ENCODE data around the gene SLC2A9. TPM values are rescaled to one million over a fixed set of nuclear protein-coding genes. Genes with fewer than 3 reads are reported as not detected.

Gene SLC2A9
- total and polyA plus RNA-seq, 2 of the 8 experiments (the other 6 are each of a cell fraction or from before 2014, with no cell fraction given) = 0.20 to 0.26 TPM

- Histone ChIP-seq H4K8ac (ENCODE audit: extremely low read depth, insufficient read depth, low read length) (no peak overlapping the region), H3K14ac (ENCODE audit: insufficient read length) (no peak overlapping the region), H2AK5ac (ENCODE audit: low read depth, low read length) (no peak overlapping the region), H3K23ac (ENCODE audit: insufficient read length) (no peak overlapping the region), H3K79me2 (ENCODE audit: control insufficient read depth in 1 of 2, insufficient read depth in 2 of 2, low read length in 2 of 2) (no peaks in the 10 kb centered on the region), H2BK15ac (ENCODE audit: low read length) (no peak overlapping the region), H2AFZ (ENCODE audit: low read length) (no peak overlapping the region), H3K9ac (replicated peaks in 1 of 4; ENCODE audit: extremely low read depth in 1 of 4, low read depth in 3 of 4, low read length in 3 of 4) (no peak overlapping the region), H2BK20ac (ENCODE audit: low read length) (no peak overlapping the region), H3K56ac (replicated peaks; ENCODE audit: insufficient read length, low read depth, low read length) (no peak overlapping the region), H3K27ac (ENCODE audit: low read depth, low read length) (no peak overlapping the region), H3K4me3 (ENCODE audit: extremely low read depth in 1 of 4, insufficient read depth in 2 of 4, low read depth in 3 of 4, low read length in 4 of 4) (no peak overlapping the region), H3K23me2 (ENCODE audit: low read depth, low read length) (no peaks in the 10 kb centered on the region), H2BK5ac (ENCODE audit: low read depth, low read length) (no peak overlapping the region), H3K4me2 (ENCODE audit: insufficient read depth in 1 of 2, low read depth in 2 of 2, low read length in 2 of 2) (no peak overlapping the region), H4K20me1 (replicated peaks in 1 of 2; ENCODE audit: control insufficient read depth in 1 of 2, insufficient read depth in 2 of 2, low read length in 2 of 2) (no peaks in the 10 kb centered on the region), H3K4ac (replicated peaks; ENCODE audit: insufficient read length, low read depth, low read length) (no peak overlapping the region), H3K27me3 (replicated peaks in 1 of 4; ENCODE audit: control insufficient read depth in 3 of 4, extremely low read depth in 1 of 4, insufficient read depth in 3 of 4, low read length in 3 of 4) (no peaks in the 10 kb centered on the region), H4K5ac (ENCODE audit: insufficient read length, low read depth, low read length) (no peak overlapping the region), H4K91ac (replicated peaks; ENCODE audit: insufficient read length, low read length) (no peak overlapping the region), H3K36me3 (ENCODE audit: control insufficient read depth in 2 of 4, insufficient read depth in 4 of 4, low read length in 3 of 4) (no peaks in the 10 kb centered on the region), H3K79me1 (ENCODE audit: low read depth, low read length) (no peaks in the 10 kb centered on the region), H2BK120ac (replicated peaks; ENCODE audit: low read depth, low read length) (no peak overlapping the region), H3K18ac (ENCODE audit: extremely low read depth, low read length) (no peak overlapping the region), H3K9me3 (ENCODE audit: insufficient read depth in 2 of 2, low read depth in 1 of 2, low read length in 1 of 2) (no peaks in the 10 kb centered on the region), H3K4me1 (replicated peaks in 1 of 4; ENCODE audit: control insufficient read depth in 3 of 4, insufficient read depth in 4 of 4, low read length in 3 of 4) (peaks cover 0 to 3% (median 0%) of the 10 kb centered on the region in 4 experiments; a peak in 2 of 7 replicates), H2BK12ac (ENCODE audit: low read depth, low read length) (no peak overlapping the region)
- DNase-seq (ENCODE audit: low read depth in 1 of 2, low spot score in 2 of 2) (no peak), FAIRE-seq (no peak)
- CTCF ChIA-PET (ENCODE audit: partially characterized antibody) = interaction anchor here (0.6 to 1.6 kb wide), 5 partner anchors 11 to 218 kb away, joined by 3 to 5 read pairs (median 3); no protein-coding TSS in a partner anchor
- POLR2A ChIA-PET (ENCODE audit: partially characterized antibody) = no interaction called here
- no peak for TF ChIP-seq POLR2AphosphoS5 (IDR thresholded peaks at IDR 0.05; ENCODE audit: low read depth, low read length)
- no peak for TF ChIP-seq BCL11A (IDR thresholded peaks at IDR 0.05; ENCODE audit: low read depth in 2 of 2, low read length in 2 of 2)
- TF ChIP-seq CHD2 (IDR thresholded peaks at IDR 0.05; ENCODE audit: low read length) = no peak
- TF ChIP-seq NANOG (IDR thresholded peaks at IDR 0.05; ENCODE audit: insufficient read depth, low read depth, low read length, poor library complexity, severe bottlenecking) = no peak
- no peak for TF ChIP-seq JUN (IDR thresholded peaks at IDR 0.05; ENCODE audit: low read depth, low read length)
- TF ChIP-seq HDAC6 (IDR thresholded peaks at IDR 0.05; ENCODE audit: low read depth, low read length) = no peak
- no peak for TF ChIP-seq SP4 (IDR thresholded peaks at IDR 0.05; ENCODE audit: low read length)
- 89% methylated on average over 4 of the region's 4 CpGs; no CpG with 5 or more reads in 1 of the 2 experiments for WGBS, 2 experiments (ENCODE audit: extremely low coverage in 1 of 2, insufficient coverage in 1 of 2, insufficient read length in 1 of 2, insufficient replicate concordance in 2 of 2, low coverage in 1 of 2, low lambda C conversion rate in 2 of 2, missing lambda C conversion rate in 1 of 2)
These were observed 220.4 kb downstream of the SLC2A9 start for GRCh38 chr4:9800848-9801247.
